ENCODE results near the gene IL4R. TPM values are rescaled to one million over a fixed set of nuclear protein-coding genes. Genes with fewer than 3 reads are reported as not detected.
A peak's percentile ranks its signal among the peaks of the same experiment; 100 is the strongest.

Gene IL4R
- total and polyA plus RNA-seq, 2 of the 13 experiments (the other 11 are each of a cell fraction or from before 2014, with no cell fraction given): 15.9 to 49.6 TPM

DNA sequence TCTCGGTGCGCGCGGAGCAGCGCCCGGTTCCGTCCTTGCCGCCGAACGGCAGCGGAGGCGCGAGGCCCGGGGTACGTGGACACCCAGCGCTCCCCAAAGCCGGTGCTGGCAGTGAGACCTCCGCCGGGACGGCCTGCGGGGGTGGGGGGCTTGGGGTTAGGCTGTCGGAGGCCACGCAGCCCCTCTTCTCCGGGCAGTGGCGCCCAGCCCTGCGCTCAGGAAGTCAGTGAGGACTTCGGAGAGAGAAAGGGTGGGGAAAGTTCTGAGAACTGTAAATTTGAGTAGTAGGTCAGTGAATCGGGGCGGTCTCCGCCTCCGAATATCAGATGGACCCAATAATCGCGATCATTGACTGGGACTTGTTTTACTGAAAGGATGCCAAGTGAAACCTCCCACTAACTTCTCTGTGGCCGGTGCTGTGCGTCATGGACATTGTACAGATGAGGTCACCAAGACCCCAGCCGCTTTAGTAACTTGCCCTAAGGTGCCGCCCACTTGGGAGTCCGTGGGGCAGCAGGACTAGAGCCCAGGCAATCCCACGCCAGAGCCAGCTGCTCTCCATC is 468 bp downstream of the IL4R start:
- ChIA-PET POLR2A (interaction anchor here (2.1 kb wide), 1 partner anchor 49 kb away, joined by 8 read pairs; no protein-coding TSS in a partner anchor), CTCF (ENCODE audit: low intra/inter-chr PET ratio, low total read pairs) (no interaction called here)
- no peak overlapping the region for H2AFZ ChIP-seq (ENCODE audit: low read length)
- FAIRE-seq: peak; percentile 60
- peaks cover 0 to 2% of the 10 kb centered on the region in 2 experiments; a peak in 2 of 5 replicates for H3K36me3 ChIP-seq (replicated peaks in 1 of 2; ENCODE audit: control insufficient read depth in 1 of 2, insufficient read depth in 2 of 2, low read length in 2 of 2)
- intact Hi-C loops (cut with micrococcal nuclease; ENCODE audit: unreplicated experiment) (loop anchor here (1.0 to 5.0 kb wide), 2 partner anchors 53 to 79 kb away; no protein-coding TSS in a partner anchor), in situ Hi-C loops (cut with HindIII; ENCODE audit: extremely low pct_ligation_motif_present, low pct_unique_long_range_greater_than_20kb) (loop anchor here (5.0 kb wide), 1 partner anchor 47 kb away; the partner anchor contains the start of gene NSMCE1)
- H3K79me2 ChIP-seq (ENCODE audit: insufficient read depth, low read length): peaks cover 46% of the 10 kb centered on the region
- H3K4me3 ChIP-seq (replicated peaks in 1 of 3; ENCODE audit: insufficient read depth in 1 of 3, low read depth in 2 of 3, low read length in 3 of 3): peak overlapping the region; percentile 88 to 99 (median 97)
- peaks cover 4% of the 10 kb centered on the region; the same call in 1 of the 2 replicates for H4K20me1 ChIP-seq (ENCODE audit: insufficient read depth, low read length)
- peak overlapping the region; percentile 96 for H3K4me2 ChIP-seq (ENCODE audit: low read depth, low read length)
- H3K27ac ChIP-seq (ENCODE audit: extremely low read length, insufficient read depth, low read length): peak overlapping the region; percentile 75
- H3K27me3 ChIP-seq (ENCODE audit: control insufficient read depth in 1 of 2, insufficient read depth in 2 of 2, low read length in 2 of 2): peaks cover 1 to 17% of the 10 kb centered on the region in 2 experiments; a peak in 3 of 5 replicates
- peak; percentile 63 for DNase-seq (ENCODE audit: low spot score)
- H3K4me1 ChIP-seq (ENCODE audit: insufficient read depth, low read length): peaks cover 81% of the 10 kb centered on the region
- peak overlapping the region; percentile 96 for H3K9ac ChIP-seq (ENCODE audit: insufficient read depth, low read depth, low read length)
- no peaks in the 10 kb centered on the region for H3K9me3 ChIP-seq (ENCODE audit: low read length)
- ATAC-seq: peak; percentile 3
- under 1% methylated on average over 19 of the region's 39 CpGs for WGBS (ENCODE audit: low lambda C conversion rate)
- TSS peak; percentile 90 for BruUV-seq (replicated peaks)
- TF ChIP-seq ZNF569 (CRISPR knock-in tag; IDR thresholded peaks at IDR 0.05; ENCODE audit: borderline replicate concordance): no peak
- 0 out of 2 replicates have a peak, but pooled peaks have one; percentile 51 for TF ChIP-seq ZNF383 (CRISPR knock-in tag; IDR thresholded peaks at IDR 0.05; ENCODE audit: borderline replicate concordance)
- no peak for TF ChIP-seq CENPX (CRISPR knock-in tag; IDR thresholded peaks at IDR 0.05)
- peak; percentile 39 for TF ChIP-seq SAP130 (CRISPR knock-in tag; IDR thresholded peaks at IDR 0.05; ENCODE audit: low read depth)
- TF ChIP-seq ZNF331 (CRISPR knock-in tag; IDR thresholded peaks at IDR 0.05): peak; percentile 11; the same call in 1 of the 2 replicates
- TF ChIP-seq, protein P1, sequence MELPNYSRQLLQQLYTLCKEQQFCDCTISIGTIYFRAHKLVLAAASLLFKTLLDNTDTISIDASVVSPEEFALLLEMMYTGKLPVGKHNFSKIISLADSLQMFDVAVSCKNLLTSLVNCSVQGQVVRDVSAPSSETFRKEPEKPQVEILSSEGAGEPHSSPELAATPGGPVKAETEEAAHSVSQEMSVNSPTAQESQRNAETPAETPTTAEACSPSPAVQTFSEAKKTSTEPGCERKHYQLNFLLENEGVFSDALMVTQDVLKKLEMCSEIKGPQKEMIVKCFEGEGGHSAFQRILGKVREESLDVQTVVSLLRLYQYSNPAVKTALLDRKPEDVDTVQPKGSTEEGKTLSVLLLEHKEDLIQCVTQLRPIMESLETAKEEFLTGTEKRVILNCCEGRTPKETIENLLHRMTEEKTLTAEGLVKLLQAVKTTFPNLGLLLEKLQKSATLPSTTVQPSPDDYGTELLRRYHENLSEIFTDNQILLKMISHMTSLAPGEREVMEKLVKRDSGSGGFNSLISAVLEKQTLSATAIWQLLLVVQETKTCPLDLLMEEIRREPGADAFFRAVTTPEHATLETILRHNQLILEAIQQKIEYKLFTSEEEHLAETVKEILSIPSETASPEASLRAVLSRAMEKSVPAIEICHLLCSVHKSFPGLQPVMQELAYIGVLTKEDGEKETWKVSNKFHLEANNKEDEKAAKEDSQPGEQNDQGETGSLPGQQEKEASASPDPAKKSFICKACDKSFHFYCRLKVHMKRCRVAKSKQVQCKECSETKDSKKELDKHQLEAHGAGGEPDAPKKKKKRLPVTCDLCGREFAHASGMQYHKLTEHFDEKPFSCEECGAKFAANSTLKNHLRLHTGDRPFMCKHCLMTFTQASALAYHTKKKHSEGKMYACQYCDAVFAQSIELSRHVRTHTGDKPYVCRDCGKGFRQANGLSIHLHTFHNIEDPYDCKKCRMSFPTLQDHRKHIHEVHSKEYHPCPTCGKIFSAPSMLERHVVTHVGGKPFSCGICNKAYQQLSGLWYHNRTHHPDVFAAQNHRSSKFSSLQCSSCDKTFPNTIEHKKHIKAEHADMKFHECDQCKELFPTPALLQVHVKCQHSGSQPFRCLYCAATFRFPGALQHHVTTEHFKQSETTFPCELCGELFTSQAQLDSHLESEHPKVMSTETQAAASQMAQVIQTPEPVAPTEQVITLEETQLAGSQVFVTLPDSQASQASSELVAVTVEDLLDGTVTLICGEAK (IDR thresholded peaks at IDR 0.05): no peak
- TF ChIP-seq, protein P1 (CRISPR knock-in tag; IDR thresholded peaks at IDR 0.05): 0 out of 2 replicates have a peak, but pooled peaks have one; percentile 2
- TF ChIP-seq, protein P2, sequence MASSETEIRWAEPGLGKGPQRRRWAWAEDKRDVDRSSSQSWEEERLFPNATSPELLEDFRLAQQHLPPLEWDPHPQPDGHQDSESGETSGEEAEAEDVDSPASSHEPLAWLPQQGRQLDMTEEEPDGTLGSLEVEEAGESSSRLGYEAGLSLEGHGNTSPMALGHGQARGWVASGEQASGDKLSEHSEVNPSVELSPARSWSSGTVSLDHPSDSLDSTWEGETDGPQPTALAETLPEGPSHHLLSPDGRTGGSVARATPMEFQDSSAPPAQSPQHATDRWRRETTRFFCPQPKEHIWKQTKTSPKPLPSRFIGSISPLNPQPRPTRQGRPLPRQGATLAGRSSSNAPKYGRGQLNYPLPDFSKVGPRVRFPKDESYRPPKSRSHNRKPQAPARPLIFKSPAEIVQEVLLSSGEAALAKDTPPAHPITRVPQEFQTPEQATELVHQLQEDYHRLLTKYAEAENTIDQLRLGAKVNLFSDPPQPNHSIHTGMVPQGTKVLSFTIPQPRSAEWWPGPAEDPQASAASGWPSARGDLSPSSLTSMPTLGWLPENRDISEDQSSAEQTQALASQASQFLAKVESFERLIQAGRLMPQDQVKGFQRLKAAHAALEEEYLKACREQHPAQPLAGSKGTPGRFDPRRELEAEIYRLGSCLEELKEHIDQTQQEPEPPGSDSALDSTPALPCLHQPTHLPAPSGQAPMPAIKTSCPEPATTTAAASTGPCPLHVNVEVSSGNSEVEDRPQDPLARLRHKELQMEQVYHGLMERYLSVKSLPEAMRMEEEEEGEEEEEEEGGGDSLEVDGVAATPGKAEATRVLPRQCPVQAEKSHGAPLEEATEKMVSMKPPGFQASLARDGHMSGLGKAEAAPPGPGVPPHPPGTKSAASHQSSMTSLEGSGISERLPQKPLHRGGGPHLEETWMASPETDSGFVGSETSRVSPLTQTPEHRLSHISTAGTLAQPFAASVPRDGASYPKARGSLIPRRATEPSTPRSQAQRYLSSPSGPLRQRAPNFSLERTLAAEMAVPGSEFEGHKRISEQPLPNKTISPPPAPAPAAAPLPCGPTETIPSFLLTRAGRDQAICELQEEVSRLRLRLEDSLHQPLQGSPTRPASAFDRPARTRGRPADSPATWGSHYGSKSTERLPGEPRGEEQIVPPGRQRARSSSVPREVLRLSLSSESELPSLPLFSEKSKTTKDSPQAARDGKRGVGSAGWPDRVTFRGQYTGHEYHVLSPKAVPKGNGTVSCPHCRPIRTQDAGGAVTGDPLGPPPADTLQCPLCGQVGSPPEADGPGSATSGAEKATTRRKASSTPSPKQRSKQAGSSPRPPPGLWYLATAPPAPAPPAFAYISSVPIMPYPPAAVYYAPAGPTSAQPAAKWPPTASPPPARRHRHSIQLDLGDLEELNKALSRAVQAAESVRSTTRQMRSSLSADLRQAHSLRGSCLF (CRISPR knock-in tag; IDR thresholded peaks at IDR 0.05; ENCODE audit: borderline replicate concordance): no peak
- TF ChIP-seq BORCS8-MEF2B (CRISPR knock-in tag; IDR thresholded peaks at IDR 0.05): 0 out of 2 replicates have a peak, but pooled peaks have one; percentile 37
- TF ChIP-seq ZSCAN29 (CRISPR knock-in tag; conservative IDR thresholded peaks at IDR 0.05): no peak

Measured in HepG2 (cell line).